GM12874 (cell line): Measurements from ENCODE around the gene HINT2.

Source experiments
- CTCF ChIP-seq: IDR thresholded peaks from 2 replicates; pipeline ENCODE4 v1.5.1; 2011; ENCODE audit warnings: low read depth, mild to moderate bottlenecking, control low read depth, low read length, moderate library complexity; ENCODE audit not compliant: insufficient read depth

Gene HINT2

GRCh38 chr9:35845824-35846771 lies 31.3 kb upstream of the HINT2 start:
- TF ChIP-seq CTCF: no peak

- no peak for TF ChIP-seq CTCF
Measured at GRCh38 chr9:35844628-35845270, 29.9 kb upstream of the HINT2 start.

GRCh38 chr9:35842795-35843194 lies 28.0 kb upstream of the HINT2 start:
- no peak for TF ChIP-seq CTCF

GRCh38 chr9:35842020-35842745 lies 27.3 kb upstream of the HINT2 start:
- TF ChIP-seq CTCF: no peak

- TF ChIP-seq CTCF: no peak
Measured at GRCh38 chr9:35841645-35841900, 26.7 kb upstream of the HINT2 start.

- TF ChIP-seq CTCF: no peak
Measured at GRCh38 chr9:35840881-35841644, 26.2 kb upstream of the HINT2 start.

GRCh38 chr9:35839926-35840325 lies 25.1 kb upstream of the HINT2 start:
- no peak for TF ChIP-seq CTCF
